Stomach (tissue), 9 donors: ENCODE results near the gene CD59. TPM values are rescaled to one million over a fixed set of nuclear protein-coding genes. Genes with fewer than 3 reads are reported as not detected.
"Not testable (repeated sequence)": the region's sequence is repeated elsewhere in the genome, so short reads cannot be mapped to it uniquely, and the experiment has no call there.

Source experiments
- DNase-seq, 2 donors: peaks; one replicate each; pipeline versions ENCODE4 v3.0.0 to v3.0.0-alpha.2; 2013 to 2019
- H3K27ac ChIP-seq, 5 donors: fragments of 200-600 bp in 4 of 5; sonication (generic) in 4 of 5; one replicate each; pipeline ENCODE4 v1.5.1; 2013 to 2019; ENCODE audit warnings: mild to moderate bottlenecking in 1 of 5, moderate library complexity in 1 of 5
- H3K27me3 ChIP-seq, 3 donors: fragments of 200-600 bp; sonication (generic); one replicate each; pipeline ENCODE4 v1.5.1; 2017 to 2019; ENCODE audit warnings: mixed run types in 1 of 3
- H3K36me3 ChIP-seq, 4 donors: fragments of 200-600 bp; sonication (generic); 1 replicate in 3 of 4; 2 replicates in 1 of 4; pipeline ENCODE4 v1.5.1; 2016 to 2019
- H3K4me1 ChIP-seq, 4 donors: fragments of 200-600 bp; sonication (generic); one replicate each; pipeline ENCODE4 v1.5.1; 2016 to 2019
- H3K4me3 ChIP-seq, 4 donors: fragments of 200-600 bp; sonication (generic) in 3 of 4; one replicate each; pipeline ENCODE4 v1.5.1; 2016 to 2019; ENCODE audit warnings: mild to moderate bottlenecking in 1 of 4
- H3K9me3 ChIP-seq, 4 donors: fragments of 200-600 bp; sonication (generic); one replicate each; pipeline ENCODE4 v1.5.1; 2016 to 2019
- EP300 ChIP-seq: sonication (generic); formaldehyde crosslinking; IDR thresholded peaks from one replicate; pipeline ENCODE4 v1.6.1; 2017; ENCODE audit warnings: antibody characterized with exemption
- POLR2A ChIP-seq, 4 donors: fragments of 450-650 bp; IDR thresholded peaks; one replicate each; pipeline ENCODE4 v1.6.1; 2016; ENCODE audit warnings: antibody characterized with exemption in 4 of 4, control low read depth in 2 of 4, mild to moderate bottlenecking in 1 of 4, moderate library complexity in 1 of 4
- POLR2AphosphoS5 ChIP-seq, 3 donors: sonication (generic); formaldehyde crosslinking; IDR thresholded peaks; one replicate each; pipeline ENCODE4 v1.6.1; 2016; ENCODE audit warnings: antibody characterized with exemption in 3 of 3
- WGBS, 5 donors: extraction: QIAGEN DNeasy Blood & Tissue Kit in 3 of 5; methylation state at CpG; one replicate each; pipeline versions ENCODE4 v1.1.5 to v1.1.7; 2013 to 2018; 5-methylcytosine and 5-hydroxymethylcytosine counted together
- intact Hi-C: fragments of 100-400 bp; cut with DNase I; formaldehyde crosslinking; loops from one replicate; pipeline ENCODE4 v1.15.1; 2023; ENCODE audit warnings: low total_unique reads
- polyA plus RNA-seq, 3 donors: library from polyadenylated mRNA; stranded (reverse); fragments of 200-250 nt; gene quantifications; one replicate each; pipeline ENCODE4 v1.2.3, GENCODE V29; 2013
- total RNA-seq, 5 donors: library from RNA; depleted of rRNA; stranded (reverse); fragments of >200 nt; gene quantifications; one replicate each; pipeline versions ENCODE4 v1.1.0 to v1.2.3, GENCODE V29; 2014 to 2016
- TF ChIP-seq, protein P1 (sequence below), 7 experiments: fragments of 450-650 bp in 4 of 7; fragments of 200-600 bp in 3 of 7; sonication (generic) in 3 of 7; IDR thresholded peaks; one replicate each; pipeline ENCODE4 v1.5.1; 2016 to 2019; ENCODE audit warnings: antibody characterized with exemption in 7 of 7, control low read depth in 2 of 7, mild to moderate bottlenecking in 1 of 7
- donor health status: healthy with polysubstance abuse.
- donor health status: Bipolar disorder and iron deficiency.
- donor health status: healthy.

CD59 gene
- total and polyA plus RNA-seq, 8 donors = 6.4 to 225 (median 138) TPM

DNA sequence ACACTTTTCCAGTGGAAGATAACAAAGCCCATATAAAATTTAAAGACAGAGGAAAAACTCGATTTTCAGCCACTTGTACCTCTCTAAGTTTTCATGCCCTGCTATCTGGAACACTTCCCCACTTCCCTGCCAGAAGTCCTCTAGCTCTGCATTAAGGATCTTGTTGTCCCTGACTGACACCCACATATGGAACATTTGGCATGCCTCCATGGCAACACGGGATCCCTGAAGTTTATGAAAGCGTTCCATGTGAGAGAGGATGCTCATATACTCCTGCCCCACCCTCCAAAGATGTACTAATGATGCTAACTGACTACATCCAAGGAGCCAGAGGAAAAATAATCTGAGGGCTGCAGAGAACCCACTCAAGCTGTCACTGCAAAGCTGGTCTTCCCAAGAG is 26.8 kb downstream of the CD59 start:
- Histone ChIP-seq H3K27ac (no peak overlapping the region), H3K4me3 (no peak overlapping the region), H3K9me3 (no peaks in the 10 kb centered on the region), H3K4me1 (peaks cover 11 to 78% (median 28%) of the 10 kb centered on the region in 4 donors), H3K36me3 (peaks cover 30 to 87% (median 79%) of the 10 kb centered on the region in 4 donors), H3K27me3 (no peaks in the 10 kb centered on the region)
- intact Hi-C loops = no loop called here
- WGBS, 5 donors = 58 to 73% (median 71%) methylated on average over 3 of the region's 3 CpGs
- TF ChIP-seq, protein P1, sequence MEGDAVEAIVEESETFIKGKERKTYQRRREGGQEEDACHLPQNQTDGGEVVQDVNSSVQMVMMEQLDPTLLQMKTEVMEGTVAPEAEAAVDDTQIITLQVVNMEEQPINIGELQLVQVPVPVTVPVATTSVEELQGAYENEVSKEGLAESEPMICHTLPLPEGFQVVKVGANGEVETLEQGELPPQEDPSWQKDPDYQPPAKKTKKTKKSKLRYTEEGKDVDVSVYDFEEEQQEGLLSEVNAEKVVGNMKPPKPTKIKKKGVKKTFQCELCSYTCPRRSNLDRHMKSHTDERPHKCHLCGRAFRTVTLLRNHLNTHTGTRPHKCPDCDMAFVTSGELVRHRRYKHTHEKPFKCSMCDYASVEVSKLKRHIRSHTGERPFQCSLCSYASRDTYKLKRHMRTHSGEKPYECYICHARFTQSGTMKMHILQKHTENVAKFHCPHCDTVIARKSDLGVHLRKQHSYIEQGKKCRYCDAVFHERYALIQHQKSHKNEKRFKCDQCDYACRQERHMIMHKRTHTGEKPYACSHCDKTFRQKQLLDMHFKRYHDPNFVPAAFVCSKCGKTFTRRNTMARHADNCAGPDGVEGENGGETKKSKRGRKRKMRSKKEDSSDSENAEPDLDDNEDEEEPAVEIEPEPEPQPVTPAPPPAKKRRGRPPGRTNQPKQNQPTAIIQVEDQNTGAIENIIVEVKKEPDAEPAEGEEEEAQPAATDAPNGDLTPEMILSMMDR (IDR thresholded peaks at IDR 0.05) = no peak
- TF ChIP-seq POLR2A (IDR thresholded peaks at IDR 0.05) (no peak), EP300 (no peak), POLR2AphosphoS5 (IDR thresholded peaks at IDR 0.05) (no peak)
- DNase-seq = no peak

DNA sequence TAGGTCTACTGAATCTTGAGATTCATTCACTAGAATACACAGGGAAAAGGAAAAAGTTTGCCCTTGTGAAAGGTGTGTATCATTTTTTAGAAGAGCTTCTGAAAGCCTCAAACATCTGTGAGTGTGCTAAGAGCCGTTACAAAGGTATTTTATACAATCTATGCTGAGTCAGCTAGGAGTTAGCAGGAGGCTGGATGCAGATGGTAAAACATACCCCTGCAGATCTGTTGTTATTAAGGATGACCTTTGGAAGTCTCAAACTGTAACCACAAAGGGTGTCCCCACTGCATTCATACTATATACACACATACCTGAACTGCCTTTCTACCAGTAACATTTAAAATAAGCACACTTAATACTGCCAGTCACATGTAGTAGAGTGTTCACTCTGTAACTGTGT is 27.2 kb downstream of the CD59 start:
- 65 to 92% (median 77%) methylated on average over 1 of the region's 1 CpG for WGBS, 5 donors
- TF ChIP-seq POLR2A (IDR thresholded peaks at IDR 0.05) = no peak
- TF ChIP-seq EP300 = no peak
- TF ChIP-seq, protein P1 (IDR thresholded peaks at IDR 0.05) = no peak
- no peak for TF ChIP-seq POLR2AphosphoS5 (IDR thresholded peaks at IDR 0.05)
- peaks cover 28 to 83% (median 75%) of the 10 kb centered on the region in 4 donors for H3K36me3 ChIP-seq
- no peak for DNase-seq
- H3K4me3 ChIP-seq = no peak overlapping the region
- intact Hi-C loops = no loop called here
- peaks cover 10 to 78% (median 30%) of the 10 kb centered on the region in 4 donors for H3K4me1 ChIP-seq
- peak overlapping the region in 1 of 5 donors; percentile 88 for H3K27ac ChIP-seq
- H3K9me3 ChIP-seq = no peaks in the 10 kb centered on the region
- H3K27me3 ChIP-seq = no peaks in the 10 kb centered on the region

- H3K27ac ChIP-seq = peak overlapping the region in 4 of 5 donors; percentile 46 to 90 (median 88)
- WGBS, 5 donors = 67 to 100% (median 86%) methylated on average over 1 to 2 of the region's 2 CpGs; no CpG with 5 or more reads in 1 of the 5 donors
- peaks cover 25 to 74% (median 64%) of the 10 kb centered on the region in 4 donors for H3K36me3 ChIP-seq
- TF ChIP-seq POLR2AphosphoS5 (IDR thresholded peaks at IDR 0.05) = peak in 1 of 3 donors; percentile 46
- H3K4me1 ChIP-seq = peaks cover 3 to 78% (median 29%) of the 10 kb centered on the region in 4 donors
- intact Hi-C loops, H3K27me3 ChIP-seq, DNase-seq, H3K4me3 ChIP-seq, H3K9me3 ChIP-seq: not testable (repeated sequence)
Observed at GRCh38 chr11:33707831-33708230, 28.4 kb downstream of the CD59 start.

DNA sequence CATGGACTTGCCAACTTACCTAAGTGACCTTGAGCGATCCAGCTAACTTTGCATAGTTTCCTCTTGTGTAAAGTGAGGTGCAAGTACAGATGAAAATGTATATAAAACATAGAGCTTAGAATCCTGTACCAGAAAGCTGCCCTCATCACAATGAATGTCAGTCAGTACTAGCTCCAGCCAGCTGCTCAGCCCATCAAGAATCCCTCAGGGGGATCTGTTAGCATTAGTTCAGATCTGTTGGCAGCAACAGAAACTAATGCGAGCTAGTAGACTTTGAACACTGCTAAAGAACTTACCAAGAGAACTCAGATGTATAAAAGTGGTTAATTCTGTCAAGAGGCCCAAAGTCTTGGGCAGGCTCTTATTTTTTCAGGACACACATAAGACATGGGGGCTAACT is 29.3 kb downstream of the CD59 start:
- no peaks in the 10 kb centered on the region for H3K27me3 ChIP-seq
- H3K36me3 ChIP-seq = peaks cover 20 to 65% (median 57%) of the 10 kb centered on the region in 4 donors
- no peak for DNase-seq
- intact Hi-C loops = no loop called here
- H3K9me3 ChIP-seq = no peaks in the 10 kb centered on the region
- H3K27ac ChIP-seq = peak overlapping the region; percentile 36 to 90 (median 87)
- H3K4me1 ChIP-seq = peaks cover 8 to 80% (median 36%) of the 10 kb centered on the region in 4 donors
- no peak overlapping the region for H3K4me3 ChIP-seq
- WGBS, 5 donors = 83 to 98% (median 91%) methylated on average over 2 of the region's 2 CpGs
- no peak for TF ChIP-seq POLR2A (IDR thresholded peaks at IDR 0.05)
- TF ChIP-seq POLR2AphosphoS5 (IDR thresholded peaks at IDR 0.05) = no peak
- TF ChIP-seq, protein P1 (IDR thresholded peaks at IDR 0.05) = no peak
- TF ChIP-seq EP300 = no peak

DNA sequence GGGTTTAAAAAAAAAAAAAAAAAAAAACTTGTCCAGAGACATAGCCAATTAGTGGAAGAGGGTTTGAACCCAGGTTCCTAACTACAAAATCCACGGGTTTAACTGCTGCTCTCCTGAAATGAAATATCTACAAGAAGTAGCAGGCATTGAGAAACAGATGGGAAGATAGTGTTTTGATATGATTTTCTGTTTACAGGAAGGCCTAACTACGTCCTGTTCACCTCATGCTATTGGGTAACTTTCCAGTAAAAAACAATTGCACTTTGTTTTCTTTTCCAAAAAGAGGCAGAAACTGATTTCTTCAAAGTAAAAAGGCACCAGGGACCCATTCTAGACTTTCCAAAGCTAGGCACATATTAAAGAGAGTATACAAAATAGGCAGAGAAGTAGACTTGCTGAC is 29.7 kb downstream of the CD59 start:
- Histone ChIP-seq H3K9me3 (no peaks in the 10 kb centered on the region), H3K36me3 (peaks cover 20 to 62% (median 53%) of the 10 kb centered on the region in 4 donors), H3K27ac (peak overlapping the region; percentile 36 to 90 (median 87)), H3K4me1 (peaks cover 12 to 84% (median 40%) of the 10 kb centered on the region in 4 donors), H3K27me3 (no peaks in the 10 kb centered on the region), H3K4me3 (no peak overlapping the region)
- no peak for DNase-seq
- WGBS, 5 donors = 35 to 44% (median 37%) methylated on average over 2 of the region's 2 CpGs
- intact Hi-C loops = no loop called here
- TF ChIP-seq, protein P1 (IDR thresholded peaks at IDR 0.05) = no peak
- TF ChIP-seq EP300 (no peak), POLR2A (IDR thresholded peaks at IDR 0.05) (no peak), POLR2AphosphoS5 (IDR thresholded peaks at IDR 0.05) (no peak)
